HT-29 (cell line): ENCODE results near the gene CEACAM16. TPM values are rescaled to one million over a fixed set of nuclear protein-coding genes. Genes with fewer than 3 reads are reported as not detected.
"Not testable (repeated sequence)": the region's sequence is repeated elsewhere in the genome, so short reads cannot be mapped to it uniquely, and the experiment has no call there.

ENCODE experiments used
- DNase-seq: peaks from one replicate; pipeline ENCODE4 v3.0.0-alpha.2; 2015; ENCODE audit warnings: low spot score
- total RNA-seq: library from RNA; depleted of rRNA; stranded (reverse); fragments of >200 nt; shearing (Covaris generic); gene quantifications from 2 replicates; pipeline ENCODE4 v1.2.3, GENCODE V29; 2014

CEACAM16 gene
- total RNA-seq, 1 experiment from 2014 or later = not detected

DNA sequence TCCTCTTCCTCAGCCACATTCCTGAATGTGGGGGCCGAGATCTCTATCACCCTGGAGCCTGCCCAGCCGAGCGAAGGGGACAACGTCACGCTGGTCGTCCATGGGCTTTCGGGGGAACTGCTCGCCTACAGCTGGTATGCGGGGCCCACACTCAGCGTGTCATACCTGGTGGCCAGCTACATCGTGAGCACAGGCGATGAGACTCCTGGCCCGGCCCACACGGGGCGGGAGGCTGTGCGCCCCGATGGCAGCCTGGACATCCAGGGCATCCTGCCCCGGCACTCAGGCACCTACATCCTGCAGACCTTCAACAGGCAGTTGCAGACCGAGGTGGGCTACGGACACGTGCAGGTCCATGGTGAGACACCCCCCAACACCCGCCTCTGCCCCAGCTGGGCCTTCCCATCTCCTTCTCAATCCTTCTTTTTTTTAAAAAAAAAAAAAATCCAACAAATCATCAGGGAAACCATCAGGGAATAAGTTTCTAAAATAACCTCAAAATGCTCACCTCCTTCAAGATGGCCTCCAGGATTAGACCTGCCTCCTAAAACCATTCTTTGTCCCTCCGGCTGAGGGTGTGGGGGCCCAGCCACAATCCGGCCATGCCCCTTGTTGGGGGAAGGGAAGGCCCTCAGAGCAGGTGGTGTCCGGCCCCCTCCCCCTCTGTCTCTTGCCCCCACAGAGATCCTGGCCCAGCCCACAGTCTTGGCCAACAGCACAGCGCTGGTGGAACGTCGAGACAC, 4.6 kb downstream of the CEACAM16 start:
- DNase-seq = no peak

DNA sequence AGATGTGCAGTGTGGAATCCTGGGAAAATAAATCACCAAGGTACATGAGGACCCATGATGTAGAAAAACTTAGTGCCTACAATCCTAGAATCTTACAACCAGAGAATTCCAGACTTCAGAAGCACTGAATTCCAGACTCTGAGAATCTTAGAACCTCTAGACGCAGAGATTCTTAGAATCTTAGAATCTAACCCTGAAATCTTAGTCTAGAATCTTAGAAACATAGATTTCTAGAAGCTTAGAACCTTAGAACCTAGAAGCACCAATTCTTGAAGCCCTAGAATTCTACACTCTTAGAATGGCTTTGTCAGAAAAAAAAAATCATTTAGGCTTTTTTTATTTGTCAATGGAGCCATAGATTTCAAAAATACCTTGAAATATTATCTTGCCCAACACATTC, 6.0 kb downstream of the CEACAM16 start:
- DNase-seq = no peak

DNA sequence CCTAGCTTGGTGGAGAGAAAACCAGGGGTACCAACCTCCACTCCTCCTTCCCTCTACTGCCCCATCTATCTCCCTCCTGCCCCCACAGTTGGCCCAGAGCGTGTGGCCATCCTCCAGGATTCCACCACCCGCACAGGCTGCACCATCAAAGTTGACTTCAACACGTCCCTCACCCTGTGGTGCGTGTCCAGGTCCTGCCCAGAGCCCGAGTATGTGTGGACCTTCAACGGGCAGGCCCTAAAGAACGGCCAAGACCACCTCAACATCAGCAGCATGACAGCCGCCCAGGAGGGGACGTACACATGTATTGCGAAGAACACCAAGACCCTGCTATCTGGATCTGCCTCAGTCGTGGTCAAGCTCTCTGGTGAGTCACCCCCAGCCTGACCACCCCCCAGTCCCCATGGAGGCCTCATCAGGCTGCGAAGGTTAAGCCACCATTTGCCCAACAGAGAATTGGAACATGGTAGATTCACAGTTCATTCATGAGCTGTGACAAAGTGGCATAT, 6.6 kb downstream of the CEACAM16 start:
- DNase-seq = no peak

DNA sequence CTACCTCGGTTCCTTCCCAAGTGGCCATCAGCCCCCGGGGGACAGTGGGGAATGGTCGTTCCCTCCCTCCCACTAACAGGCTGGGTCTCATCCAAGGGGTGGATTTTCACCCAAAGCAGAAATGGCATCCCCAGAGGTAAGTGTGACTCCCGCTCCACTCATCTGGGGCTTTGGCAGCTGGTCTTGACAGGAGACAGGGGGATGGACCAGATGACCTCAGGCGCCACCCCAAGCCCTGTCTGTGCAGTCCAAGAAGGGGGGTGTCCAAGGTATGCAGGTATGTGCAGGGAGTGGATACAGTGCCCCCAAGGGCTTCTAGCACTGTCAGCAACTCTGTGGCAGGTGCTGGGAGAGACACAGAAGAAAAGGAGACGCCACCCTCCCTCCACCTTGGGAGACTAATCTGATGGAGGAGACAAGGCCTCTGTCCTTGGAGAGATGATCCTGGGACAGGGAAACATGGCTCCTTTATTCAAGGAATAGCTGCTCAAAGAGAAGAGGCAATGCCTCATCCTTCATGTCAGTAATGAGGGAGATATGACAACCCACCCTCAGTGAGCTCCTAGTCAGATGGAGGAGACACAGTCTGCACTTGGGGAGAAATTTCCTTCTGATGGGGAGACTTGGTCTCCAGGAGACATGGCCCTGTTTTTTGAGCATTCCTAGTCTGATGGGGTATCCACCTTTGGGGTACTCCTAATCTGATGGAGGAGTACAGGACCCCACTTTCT, 7.7 kb downstream of the CEACAM16 start:
- no peak for DNase-seq

DNA sequence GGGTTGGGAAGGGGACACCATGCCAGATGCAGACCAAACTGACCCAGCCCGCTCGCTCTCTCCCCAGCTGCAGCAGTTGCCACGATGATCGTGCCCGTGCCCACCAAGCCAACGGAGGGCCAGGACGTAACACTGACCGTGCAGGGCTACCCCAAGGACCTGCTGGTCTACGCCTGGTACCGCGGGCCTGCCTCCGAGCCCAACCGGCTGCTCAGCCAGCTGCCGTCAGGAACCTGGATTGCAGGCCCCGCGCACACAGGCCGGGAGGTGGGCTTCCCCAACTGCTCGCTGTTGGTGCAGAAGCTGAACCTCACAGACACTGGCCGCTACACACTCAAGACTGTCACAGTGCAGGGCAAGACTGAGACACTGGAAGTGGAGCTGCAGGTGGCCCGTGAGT, 8.8 kb downstream of the CEACAM16 start:
- DNase-seq = no peak

DNA sequence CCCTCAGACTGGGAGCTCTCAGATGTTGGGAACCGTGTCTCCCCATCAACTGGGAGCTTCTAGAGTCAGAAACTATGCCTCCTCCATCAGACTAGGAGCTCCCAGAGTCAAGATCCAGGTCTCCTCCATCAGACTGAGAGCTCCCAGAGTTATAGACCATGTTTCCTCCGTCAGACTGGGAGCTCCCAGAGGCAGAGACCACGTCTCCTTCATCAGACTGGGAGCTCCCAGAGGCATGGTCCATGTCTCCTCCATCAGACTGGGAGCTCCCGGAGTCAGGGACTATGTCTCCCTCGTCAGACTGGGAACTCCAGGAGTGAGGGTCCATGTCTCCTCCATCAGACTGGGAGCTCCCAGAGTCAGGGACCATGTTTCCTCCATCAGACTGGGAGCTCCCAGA, 10.0 kb downstream of the CEACAM16 start:
- DNase-seq = no peak

DNA sequence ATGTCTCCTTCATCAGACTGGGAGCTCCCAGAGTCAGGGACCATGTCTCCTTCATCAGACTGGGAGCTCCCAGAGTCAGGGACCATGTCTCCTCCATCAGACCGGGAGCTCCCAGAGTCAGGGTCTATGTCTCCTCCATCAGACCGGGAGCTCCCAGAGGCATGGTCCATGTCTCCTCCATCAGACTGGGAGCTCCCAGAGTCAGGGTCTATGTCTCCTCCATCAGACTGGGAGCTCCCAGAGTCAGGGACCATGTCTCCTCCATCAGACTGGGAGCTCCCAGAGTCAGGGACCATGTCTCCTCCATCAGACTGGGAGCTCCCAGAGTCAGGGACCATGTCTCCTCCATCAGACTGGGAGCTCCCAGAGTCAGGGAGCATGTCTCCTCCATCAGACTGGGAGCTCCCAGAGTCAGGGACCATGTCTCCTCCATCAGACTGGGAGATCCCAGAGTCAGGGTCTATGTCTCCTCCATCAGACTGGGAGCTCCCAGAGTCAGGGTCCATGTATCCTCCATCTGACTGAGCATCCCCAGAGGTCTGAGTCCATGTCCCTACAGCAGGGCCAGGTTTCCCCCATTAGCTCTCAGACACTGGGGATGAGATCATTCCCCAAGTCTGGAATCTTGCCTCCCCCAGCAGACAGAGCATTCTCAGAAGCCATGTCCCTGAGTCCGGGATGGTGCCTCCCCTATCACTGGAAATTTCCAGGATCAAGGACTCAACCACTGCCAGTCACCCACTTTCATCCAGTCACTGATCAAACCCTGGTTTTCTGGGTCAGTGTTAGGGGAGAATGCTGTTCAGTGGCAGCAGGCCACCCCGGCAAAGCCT, 10.7 kb downstream of the CEACAM16 start:
- DNase-seq = not testable (repeated sequence)

DNA sequence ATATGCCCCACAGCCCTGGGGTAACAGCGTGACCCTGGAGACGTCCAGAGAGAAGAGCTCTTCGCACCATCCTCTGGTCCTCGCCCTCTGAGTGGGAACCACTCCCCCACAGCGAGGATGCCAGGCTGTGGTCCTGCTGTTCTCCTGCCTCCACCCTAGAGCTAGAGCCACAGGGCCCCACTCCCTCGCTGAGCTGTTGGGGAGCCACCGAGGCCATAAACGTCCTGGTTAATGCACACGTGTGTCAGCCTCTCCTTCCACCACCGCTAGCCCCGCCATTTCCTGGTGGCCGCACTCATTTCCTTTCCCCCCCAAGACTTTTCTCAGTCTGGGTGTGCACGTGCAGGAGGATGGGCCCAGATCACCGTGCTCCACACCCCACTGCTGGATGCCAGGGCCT, 11.5 kb downstream of the CEACAM16 start:
- DNase-seq = no peak

DNA sequence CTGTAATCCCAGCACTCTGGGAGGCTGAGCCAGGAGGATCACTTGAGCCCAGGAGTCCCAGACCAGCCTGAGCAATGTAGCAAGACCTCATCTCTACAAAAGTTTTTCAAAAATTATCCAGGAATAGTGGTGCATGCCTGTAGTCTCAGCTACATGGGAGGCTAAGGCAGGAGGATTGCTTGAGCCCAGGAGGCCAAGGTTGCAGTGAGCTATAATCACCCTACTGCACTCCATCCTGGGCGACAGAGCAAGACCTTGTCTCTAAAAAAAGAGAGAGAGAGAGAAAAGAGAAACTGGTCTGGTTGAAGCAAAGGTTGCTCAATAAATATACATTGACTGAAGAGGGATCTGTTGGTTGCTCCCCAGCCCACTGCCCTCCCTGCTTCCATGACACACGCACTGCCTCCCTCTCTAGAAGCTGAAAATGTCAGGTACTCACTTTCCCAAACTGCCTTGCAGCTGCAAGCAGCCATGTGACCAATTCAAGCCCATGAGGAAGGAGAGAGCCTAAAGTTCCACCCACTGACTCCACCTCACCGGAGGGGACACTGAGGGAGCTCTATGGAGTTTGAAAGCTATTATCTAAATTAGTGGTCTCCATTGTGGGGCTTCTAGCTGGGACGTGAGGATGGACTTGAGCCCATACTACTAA, 14.0 kb downstream of the CEACAM16 start:
- no peak for DNase-seq

DNA sequence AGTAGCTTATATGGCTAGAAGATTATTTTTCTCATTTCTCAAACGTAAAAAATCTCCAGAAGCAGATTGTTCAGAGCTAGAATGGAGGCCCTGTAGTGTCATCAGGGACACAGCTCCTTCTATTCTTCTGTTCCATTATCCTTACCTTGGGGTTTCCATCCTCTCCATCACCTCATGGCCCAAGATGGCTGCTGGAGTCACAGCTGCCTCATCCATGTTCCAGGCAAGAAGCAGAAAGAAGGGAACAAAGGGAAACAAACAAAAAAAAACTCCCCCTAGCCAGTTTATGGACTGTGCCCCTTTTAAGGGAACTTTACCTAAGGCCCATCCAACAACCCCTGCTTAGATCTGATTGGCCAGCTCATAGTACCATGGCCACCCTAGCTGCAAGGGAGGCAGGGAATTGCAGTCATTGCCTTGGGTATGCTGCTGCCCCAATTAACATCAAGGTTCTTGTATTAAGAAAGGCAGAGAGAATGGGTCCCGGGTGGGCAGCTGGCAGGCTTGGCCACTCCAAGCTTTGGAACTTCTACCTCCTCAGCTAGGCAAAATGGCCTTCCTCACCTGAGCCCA, 15.7 kb downstream of the CEACAM16 start:
- DNase-seq = no peak

DNA sequence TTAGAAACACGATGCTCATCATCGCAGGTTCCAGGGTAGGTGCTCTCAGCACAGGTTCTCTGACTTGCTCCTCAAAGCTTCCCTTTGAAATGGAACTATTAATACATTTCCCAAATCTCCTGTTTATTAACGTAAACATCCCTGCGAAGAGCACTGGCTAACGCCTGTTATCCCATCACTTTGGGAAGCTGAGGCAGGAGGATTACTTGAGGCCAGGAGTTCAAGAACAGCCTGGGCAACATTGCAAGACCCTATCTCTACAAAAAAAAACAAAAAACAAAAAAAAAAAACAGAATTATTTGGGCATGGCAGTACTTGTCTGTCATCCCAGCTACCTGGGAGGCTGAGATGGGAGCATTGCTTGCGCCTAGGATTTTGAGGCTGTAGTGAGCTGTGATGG, 18.7 kb downstream of the CEACAM16 start:
- DNase-seq = no peak

DNA sequence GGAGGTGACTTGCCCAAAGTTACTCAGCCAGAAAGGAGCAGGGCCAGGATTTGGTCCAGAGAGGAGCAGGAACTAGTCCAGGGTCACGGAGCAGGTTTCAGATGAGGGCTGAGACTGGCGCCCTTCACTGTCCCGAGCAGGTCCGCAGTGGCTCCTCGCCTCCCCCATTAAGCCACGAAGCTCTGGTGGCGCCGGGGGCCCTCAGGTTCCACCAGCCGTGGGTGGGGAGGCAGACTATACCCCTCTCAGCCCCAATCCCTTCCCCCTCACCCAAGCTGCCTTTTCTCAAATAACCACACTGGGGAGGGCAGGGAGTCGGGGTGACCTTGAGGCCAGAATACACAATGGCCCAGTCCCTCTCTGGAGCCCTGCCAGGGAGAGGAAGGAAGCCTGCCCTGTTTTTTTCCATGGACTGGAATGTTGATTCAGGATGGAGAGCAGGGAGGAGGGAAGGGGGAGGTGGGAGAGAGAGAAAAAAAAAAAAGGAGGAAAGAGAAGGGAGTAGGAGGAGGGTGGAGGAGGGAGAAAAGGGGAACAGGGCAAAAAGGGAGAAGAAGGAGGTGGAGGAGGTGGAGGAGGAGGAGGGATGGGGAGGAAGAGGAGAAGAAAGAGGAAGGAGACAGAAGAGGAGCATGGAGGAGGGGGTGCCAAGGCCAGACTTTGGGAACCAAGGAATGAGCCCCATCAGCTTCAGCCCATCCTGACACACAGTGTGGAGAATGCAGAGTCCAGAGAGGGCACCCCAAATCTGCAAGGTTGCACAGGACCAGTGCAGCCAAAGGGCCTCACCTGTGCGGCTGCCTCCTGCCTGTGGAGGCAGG, 19.7 kb downstream of the CEACAM16 start:
- peak; percentile 94 for DNase-seq

DNA sequence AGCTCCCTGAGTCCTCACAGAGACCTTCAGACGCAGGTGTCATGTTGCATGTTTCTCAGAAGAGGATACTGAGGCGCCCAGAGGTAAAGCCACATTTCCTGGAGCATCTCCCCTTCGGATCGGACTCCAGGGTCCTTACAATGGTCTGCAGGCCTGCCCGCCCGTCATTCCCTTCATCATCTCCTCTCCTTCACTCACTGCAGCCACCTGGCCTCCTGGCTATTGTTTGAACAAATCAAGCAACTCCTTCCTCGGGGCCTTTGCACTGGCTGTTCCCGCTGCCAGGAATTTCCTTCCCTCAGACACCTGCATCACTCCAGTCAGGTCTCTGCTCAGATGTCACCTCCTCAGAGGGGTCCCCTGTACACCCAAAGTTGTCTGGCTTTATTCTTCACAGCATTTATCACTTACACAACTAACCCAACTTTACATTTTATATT, 20.3 kb downstream of the CEACAM16 start:
- DNase-seq = no peak

DNA sequence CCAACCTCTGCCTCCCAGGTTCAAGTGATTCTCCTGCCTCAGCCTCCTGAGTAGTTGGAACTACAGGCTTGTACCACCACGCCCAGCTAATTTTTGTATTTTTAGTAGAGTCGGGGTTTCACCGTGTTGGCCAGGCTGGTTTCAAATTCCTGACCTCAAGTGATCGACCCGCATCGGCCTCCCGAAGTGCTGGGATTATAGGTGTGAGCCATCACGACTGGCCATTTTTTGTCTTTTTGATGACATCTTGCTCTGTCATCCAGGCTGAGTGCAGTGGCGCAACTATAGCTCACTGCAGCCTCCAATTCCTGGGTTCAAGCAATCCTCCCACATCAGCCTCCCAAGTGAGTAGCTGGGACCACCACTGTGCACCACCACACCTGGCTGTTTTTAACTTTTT, 21.4 kb downstream of the CEACAM16 start:
- DNase-seq = not testable (repeated sequence)

DNA sequence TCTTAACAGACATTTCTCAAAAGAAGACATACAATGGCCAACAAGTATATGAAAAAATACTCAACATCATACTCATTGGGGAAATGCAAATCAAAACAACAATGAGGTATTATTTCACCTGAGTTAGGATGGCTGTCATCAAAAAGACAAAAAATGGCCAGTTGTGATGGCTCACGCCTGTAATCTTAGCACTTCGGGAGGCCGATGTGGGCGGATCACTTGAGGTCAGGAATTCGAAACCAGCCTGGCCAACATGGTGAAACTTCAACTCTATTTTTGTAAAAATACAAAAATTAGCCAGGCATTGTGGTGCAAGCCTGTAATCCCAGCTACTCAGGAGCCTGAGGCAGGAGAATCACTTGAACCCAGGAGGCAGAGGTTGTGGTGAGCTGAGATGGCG, 22.0 kb downstream of the CEACAM16 start:
- no peak for DNase-seq

DNA sequence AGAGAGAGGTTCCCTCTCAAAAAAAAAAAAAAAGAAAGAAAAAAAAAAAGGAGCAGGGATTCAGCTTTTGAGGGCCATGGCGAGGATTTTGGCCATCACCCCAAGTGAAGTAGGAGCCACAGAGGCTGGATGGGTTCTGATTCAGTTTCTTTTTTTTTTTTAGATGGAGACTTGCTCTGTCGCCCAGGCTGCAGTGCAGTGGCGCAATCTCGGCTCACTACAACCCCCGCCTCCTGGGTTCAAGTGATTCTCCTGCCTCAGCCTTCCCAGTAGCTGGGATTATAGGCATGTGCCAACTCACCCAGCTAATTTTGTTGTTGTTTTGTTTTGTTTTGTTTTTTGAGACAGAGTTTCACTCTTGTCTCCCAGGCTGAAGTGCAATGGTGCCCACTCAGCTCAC, 22.4 kb downstream of the CEACAM16 start:
- not testable (repeated sequence) for DNase-seq

DNA sequence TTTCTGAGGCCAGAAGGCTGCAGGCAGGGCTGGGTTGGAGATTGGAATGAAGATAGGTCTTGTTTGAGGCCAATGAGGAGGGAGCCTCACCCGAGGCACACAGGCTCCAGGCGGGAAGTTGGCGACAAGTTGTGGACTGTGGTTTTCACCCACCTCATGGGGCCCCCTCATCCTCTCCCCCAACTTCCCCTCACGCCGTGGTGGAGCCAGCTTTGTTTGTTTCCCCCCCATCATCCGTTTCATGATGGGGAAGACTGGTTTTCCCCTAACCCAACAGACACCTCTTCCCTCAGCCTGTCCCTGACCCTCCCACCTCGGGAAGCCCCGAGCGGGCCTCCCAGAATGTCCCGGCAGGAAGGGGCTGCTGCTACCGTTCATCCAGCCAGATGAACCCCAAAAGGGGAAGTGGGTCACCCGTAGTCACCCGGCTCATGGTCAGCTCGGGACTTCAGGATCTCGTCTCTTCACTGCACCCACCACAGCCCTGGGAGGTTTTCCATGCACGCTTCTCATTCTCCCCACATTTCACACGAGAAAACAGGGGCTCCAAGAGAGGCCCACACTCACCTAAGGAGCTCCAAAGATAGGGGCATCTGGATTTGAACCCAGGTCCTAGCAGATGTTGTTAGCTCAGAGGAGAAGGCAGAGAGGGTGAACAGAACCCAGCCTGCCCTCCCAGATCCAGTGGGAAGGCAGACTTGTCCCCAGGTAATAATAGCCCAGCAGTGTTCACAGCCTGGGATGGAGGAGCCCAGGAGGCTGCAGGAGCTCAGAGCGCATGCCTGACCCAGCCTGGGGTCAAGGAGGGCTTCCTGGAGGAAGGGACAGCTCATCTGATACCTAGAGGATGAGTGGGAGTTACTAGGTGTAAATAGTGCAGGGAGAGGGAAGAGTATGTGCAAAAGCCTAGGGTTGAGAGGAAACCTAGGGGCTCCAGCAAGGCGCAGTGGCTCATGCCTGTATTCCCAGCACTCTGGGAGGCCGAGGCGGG, 23.5 kb downstream of the CEACAM16 start:
- DNase-seq = no peak

DNA sequence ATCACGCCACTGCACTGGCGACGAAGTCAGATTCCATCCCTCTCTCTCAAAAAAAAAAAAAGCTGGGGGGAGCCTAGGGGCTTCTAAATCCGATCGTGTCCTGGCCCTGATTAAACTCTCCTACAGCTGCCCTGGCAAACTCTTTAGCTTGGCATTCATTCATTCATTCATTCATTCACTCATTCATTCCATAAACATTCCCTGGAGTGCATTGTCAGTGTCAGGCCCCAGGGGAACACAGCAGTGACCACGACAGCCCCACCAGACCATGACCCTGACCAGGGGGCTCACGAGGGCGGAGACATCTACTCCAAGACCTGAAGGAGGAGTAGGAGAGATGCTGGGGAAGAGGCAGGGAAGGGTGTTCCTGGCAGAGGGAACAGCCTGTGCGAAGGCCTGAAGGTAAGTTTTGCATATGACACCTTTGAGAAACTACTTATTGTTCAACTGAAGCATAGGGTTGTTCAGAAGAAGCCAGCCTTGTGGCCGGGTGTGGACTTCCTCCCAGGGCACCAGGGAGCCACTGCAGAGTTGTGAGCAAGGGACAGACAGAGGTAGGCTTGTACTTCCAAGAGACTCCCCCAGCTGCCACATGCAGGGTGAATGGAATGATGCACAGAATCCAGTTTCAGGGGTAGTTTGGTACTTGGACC, 24.5 kb downstream of the CEACAM16 start:
- DNase-seq = no peak

DNA sequence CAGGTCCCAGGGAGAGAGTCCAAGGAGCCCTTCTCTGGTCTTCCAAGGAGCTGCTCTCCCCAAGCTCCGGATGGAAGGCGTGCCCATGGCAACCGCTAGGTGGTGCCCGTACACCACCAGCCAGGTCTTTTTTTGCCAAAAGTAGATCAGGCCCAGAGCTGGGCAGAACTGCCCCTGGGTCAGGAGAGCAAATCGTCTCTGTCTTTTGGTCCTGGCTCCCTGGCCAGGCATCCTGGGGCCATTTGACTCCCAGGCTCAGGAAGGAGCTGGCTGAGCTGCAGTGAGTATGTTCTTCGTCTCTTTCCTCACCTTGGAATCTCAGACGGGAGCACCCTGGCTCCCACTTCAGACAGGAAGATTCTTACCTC, 25.0 kb downstream of the CEACAM16 start:
- peak; percentile 99 for DNase-seq
